GM19372 (cell line): ENCODE measurements around the gene TPCN2.
"Not testable (repeated sequence)": the region's sequence is repeated elsewhere in the genome, so short reads cannot be mapped to it uniquely, and the experiment has no call there.

ENCODE experiments used
- ATAC-seq: cut with Tn5 transposase; IDR thresholded peaks from one replicate; pipeline ENCODE4 v1.9.1; 2021; ENCODE audit warnings: mild to moderate bottlenecking, low read depth, moderate library complexity; ENCODE audit not compliant: unreplicated experiment

TPCN2 gene

GRCh38 chr11:69140635-69141034, 91.9 kb downstream of the TPCN2 start:
- ATAC-seq = no peak

GRCh38 chr11:69141742-69142141, 93.0 kb downstream of the TPCN2 start:
- no peak for ATAC-seq

GRCh38 chr11:69142895-69143294, 94.2 kb downstream of the TPCN2 start:
- no peak for ATAC-seq

DNA sequence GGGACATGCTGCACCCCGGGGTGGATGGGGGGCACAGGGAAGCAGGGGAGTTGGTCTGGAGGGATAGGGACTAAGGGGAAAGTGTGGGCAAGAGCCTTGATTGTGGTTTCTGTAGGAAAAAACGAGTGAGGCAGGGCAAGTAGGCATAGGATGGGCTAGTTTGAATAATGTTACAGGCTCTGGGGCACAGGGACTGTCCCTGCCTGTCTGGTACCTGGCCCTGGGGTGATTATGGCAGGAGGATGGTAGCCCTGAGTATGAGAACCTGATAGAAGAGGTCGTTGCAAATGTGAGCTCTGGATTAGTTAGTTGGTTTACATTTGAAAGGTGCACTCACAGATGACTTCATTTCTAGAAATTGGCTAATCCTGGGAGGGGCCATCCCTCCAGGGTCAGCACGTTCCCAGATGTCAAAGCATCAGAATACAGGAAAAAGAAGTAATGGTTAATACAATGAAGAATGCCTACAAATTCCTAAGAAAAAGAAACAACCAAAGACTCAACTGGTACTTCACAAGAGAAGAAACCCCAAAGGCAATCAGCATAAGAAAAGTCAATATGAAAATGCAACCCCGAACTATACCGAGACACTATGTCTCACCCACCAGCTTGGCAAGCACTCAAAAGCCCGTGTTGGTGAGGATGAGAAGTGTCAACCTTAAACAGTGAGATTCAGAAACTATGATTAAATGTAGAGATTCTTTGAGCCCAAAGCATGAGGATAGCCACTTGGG, 95.8 kb downstream of the TPCN2 start:
- ATAC-seq = no peak

DNA sequence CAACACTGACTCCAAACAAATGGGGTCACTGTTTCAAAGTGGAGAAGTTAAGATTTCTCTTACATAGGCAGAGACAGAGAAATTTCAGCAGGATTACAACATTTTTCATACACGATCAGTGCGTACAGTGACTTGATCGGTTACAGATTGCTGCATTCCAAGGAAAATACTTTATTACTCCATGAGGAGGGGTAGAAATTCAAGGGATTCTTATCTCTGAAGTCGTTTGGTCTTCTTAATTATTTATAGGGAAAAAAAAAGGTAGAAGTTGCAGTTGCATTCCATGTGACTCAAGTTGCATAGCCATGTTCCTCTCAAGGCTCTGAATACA, 96.3 kb downstream of the TPCN2 start:
- no peak for ATAC-seq

DNA sequence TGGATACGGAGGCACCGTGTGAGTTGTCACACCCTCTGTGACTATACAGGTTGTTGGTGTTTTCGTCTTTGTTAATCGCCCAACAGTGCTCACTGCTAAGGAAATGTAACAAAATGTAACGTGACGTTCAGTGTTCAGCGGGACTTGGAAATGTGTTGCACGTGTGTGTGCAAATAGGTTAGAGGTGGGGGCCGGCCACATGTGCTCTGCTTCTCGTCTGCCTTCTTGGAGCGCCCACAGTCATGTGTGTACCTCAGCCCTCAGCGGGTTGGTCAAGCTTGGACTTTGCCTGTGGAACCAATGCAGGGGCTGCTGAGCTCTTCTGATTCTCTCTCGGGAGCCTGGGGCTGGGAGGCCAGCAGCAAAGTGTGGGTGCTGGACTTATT, 99.6 kb downstream of the TPCN2 start:
- ATAC-seq = no peak

GRCh38 chr11:69148806-69149205, 100.1 kb downstream of the TPCN2 start:
- no peak for ATAC-seq

- not testable (repeated sequence) for ATAC-seq
These were observed 100.8 kb downstream of the TPCN2 start for GRCh38 chr11:69149338-69150045.

GRCh38 chr11:69150175-69150574, 101.4 kb downstream of the TPCN2 start:
- no peak for ATAC-seq

DNA sequence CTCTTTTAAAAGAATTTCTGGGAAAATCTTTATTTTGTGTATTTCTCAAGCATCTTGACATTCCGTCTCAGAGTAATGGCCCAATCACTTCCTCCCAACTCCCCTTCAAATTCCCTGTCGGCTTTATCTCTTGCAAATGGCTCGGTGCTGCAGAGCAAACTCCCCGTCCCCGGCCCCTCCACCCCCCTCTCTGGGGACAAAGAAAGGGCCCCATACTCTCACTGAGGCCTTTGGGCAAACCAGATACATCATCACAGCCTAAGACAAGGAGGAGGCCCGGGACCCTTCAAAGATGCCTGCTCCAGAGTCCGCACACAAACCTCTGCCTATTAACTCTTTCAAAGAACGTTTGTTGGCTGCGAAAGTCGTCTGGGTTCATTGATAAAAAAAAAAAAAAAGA, 103.1 kb downstream of the TPCN2 start:
- ATAC-seq = no peak

DNA sequence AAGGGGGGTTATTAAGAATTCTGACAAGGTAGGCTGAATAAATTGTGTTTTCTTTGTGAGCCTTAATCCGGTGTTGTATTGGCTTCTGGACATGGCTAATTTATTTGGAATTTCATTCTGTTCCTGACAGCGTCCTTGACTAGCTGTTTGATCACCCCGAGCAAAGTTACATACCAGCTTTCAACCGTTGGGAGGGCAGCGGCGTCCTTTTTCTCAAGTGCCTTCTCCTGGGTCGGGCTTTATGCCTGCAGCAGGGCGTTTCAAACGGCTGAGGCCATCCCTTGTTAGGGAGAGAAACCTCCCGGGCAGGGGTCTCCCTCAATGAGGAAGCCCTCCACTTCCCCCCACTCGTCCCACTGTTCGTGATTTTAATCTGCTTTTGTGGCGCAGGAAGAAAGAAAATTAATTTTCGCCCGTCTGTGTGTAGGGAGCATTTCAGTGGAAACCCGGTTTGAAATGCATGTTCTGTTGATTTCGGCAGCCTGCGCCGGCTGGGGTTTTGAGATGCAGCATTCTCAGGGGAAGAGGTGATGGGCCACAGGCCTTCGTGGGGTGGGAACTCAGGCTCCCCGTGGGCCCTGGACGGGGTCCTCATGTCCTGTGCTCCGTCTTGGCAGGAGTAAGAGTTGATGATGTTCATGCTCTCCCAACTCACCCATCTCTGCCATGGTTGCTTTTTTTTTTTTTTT, 104.1 kb downstream of the TPCN2 start:
- no peak for ATAC-seq

DNA sequence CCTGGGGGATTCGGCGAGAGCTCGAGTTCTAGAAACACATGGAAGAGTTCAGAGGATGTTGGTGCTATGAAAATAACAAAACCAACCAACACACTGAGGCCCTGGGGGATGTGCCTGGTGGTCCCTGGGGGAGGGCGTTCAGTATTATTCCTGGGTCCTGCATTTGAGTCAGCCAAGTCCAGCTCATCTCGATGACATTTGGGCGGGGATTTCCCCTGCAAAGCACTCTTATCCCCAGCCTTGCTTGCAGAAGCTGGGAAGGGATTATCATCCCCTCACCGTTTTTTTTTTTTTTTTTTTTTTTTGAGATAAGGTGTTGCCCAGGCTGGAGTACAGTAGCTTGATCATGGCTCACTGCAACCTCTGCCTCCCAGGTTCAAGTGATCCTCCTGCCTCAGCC, 104.9 kb downstream of the TPCN2 start:
- no peak for ATAC-seq

DNA sequence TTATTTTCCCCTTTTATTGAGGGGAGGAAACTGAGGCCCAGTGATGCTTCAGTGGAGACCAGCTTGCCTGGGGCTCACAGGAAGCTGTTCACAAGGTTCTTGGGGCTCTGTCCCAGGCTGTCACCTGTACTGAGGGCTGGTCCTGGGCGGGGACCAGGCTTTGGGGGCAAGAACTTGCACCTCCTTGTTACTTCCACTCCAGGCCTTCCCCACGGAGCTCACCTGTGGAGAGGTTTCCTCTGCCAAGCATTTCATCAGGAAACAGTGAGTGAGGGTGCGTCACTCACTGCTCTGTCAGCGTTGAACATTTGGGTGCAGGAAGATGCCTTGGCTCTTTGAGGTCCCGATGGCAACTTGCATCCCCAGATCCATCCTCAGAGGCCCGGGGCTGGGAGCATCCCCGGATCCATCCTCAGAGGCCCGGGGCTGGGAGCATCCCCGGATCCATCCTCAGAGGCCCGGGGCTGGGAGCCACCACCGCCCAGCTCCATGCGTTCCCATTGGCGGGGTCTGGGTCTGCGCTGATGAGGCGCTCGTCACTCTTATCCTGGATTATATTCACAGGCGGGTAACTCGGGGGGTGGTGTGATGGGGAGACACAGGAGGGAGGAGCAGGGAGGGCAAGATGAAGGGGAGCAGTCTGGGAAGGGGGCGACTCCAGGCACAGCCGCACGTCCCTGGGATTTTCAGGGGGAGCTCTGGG, 105.6 kb downstream of the TPCN2 start:
- no peak for ATAC-seq

GRCh38 chr11:69154938-69155301, 106.2 kb downstream of the TPCN2 start:
- ATAC-seq = no peak

GRCh38 chr11:69155302-69156234, 106.8 kb downstream of the TPCN2 start, which contains the start of gene SMIM38:
Gene SMIM38 (plus strand): TSS chr11:69155935. CDS start chr11:69157847, 1,912 bp downstream.
- ATAC-seq = no peak

- no peak for ATAC-seq
These were observed 107.5 kb downstream of the TPCN2 start for GRCh38 chr11:69156235-69156639.

GRCh38 chr11:69156673-69157155, 108.0 kb downstream of the TPCN2 start:
- no peak for ATAC-seq

DNA sequence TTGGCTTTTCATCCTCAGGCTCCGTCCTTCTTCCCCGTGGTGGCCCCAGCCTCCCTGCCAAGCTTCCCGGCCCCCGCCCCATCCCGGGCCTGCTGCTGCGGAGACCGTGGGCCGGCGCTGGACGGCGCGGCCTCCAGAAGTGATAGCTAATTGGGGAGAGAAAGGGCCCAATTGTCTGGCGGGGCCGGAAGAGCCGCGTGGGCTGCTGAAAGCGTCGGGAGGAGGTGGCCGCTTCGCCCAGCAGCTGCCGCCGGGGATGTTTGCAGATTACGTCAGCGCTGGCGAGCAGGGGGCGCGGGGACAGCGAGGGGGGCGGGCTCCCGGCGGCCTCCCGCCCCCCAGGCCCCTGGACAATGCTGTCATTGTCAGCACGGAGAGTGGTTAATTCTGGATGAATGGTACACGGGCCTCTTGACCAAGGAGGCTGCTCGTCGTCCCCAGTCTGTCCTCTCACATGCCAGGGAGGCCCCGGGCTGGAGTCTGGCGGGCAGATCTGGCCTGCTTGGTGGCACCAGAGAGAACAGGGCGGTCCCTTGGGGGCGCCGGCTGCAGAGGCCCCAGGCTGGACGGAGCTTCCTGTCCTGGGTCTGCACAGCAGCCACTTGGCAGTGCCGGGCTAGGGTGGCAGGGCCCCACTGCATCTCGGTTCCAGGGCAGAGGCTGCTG, 108.6 kb downstream of the TPCN2 start:
- no peak for ATAC-seq

DNA sequence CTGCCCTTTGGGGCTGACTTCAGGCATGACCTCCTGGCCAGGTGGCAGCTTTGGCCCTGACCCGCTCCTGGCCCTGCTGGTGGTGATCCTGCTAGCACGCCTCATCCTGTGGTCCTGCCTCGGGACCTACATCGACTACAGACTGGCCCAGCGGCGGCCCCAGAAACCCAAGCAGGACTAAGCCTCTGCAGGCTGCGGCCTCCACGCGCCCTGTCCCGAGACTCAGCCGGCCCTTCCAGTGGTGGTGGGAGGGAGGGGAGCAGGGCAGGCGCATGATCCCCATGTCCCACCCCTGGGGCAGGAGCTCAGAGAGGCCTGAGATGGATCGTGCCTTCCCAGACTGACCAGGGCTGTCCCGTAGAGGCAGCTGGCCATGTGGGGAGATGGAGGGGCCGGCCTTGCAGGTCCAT, 109.1 kb downstream of the TPCN2 start:
- ATAC-seq = no peak
